ENCODE results near the gene LMNB1.
"Not testable (repeated sequence)": the region's sequence is repeated elsewhere in the genome, so short reads cannot be mapped to it uniquely, and the experiment has no call there.

LMNB1 gene

GRCh38 chr5:126811515-126812198 lies 34.7 kb downstream of the LMNB1 start:
- TF ChIP-seq CTCF (IDR thresholded peaks at IDR 0.05; ENCODE audit: borderline replicate concordance, insufficient read depth, low read depth, low read length) = no peak
- H3K4me3 ChIP-seq (ENCODE audit: low read depth, low read length) = no peak overlapping the region

- no peak overlapping the region for H3K4me3 ChIP-seq (ENCODE audit: low read depth, low read length)
- no peak for TF ChIP-seq CTCF (IDR thresholded peaks at IDR 0.05; ENCODE audit: borderline replicate concordance, insufficient read depth, low read depth, low read length)
These were observed 35.2 kb downstream of the LMNB1 start for GRCh38 chr5:126812199-126812570.

GRCh38 chr5:126813799-126814198 lies 36.9 kb downstream of the LMNB1 start:
- H3K4me3 ChIP-seq (ENCODE audit: low read depth, low read length) = not testable (repeated sequence)

- no peak for TF ChIP-seq CTCF (IDR thresholded peaks at IDR 0.05; ENCODE audit: borderline replicate concordance, insufficient read depth, low read depth, low read length)
- no peak overlapping the region for H3K4me3 ChIP-seq (ENCODE audit: low read depth, low read length)
These were observed 37.9 kb downstream of the LMNB1 start for GRCh38 chr5:126814721-126815404.

- no peak for TF ChIP-seq CTCF (IDR thresholded peaks at IDR 0.05; ENCODE audit: borderline replicate concordance, insufficient read depth, low read depth, low read length)
These were observed 39.7 kb downstream of the LMNB1 start for GRCh38 chr5:126816649-126817048.

GRCh38 chr5:126818736-126819135 lies 41.8 kb downstream of the LMNB1 start:
- TF ChIP-seq CTCF (IDR thresholded peaks at IDR 0.05; ENCODE audit: borderline replicate concordance, insufficient read depth, low read depth, low read length) = no peak
- no peak overlapping the region for H3K4me3 ChIP-seq (ENCODE audit: low read depth, low read length)

More at GRCh38 chr5:126816649-126817048, 39.7 kb downstream of the LMNB1 start:
- H3K4me3 ChIP-seq (ENCODE audit: low read depth, low read length) = no peak overlapping the region

- H3K4me3 ChIP-seq (ENCODE audit: low read depth, low read length) = no peak overlapping the region
- TF ChIP-seq CTCF (IDR thresholded peaks at IDR 0.05; ENCODE audit: borderline replicate concordance, insufficient read depth, low read depth, low read length) = no peak
These were observed 42.3 kb downstream of the LMNB1 start for GRCh38 chr5:126819253-126819652.

All from GM12875 (cell line).